ENCODE data around the gene DAB1.

Gene DAB1

GRCh38 chr1:57311006-57311405 is 112.9 kb downstream of the DAB1 start:
- H3K9me3 ChIP-seq (ENCODE audit: control insufficient read depth, insufficient read depth, low read length) = no peaks in the 10 kb centered on the region
- no peaks in the 10 kb centered on the region; the same call in 1 of the 2 replicates for H3K4me1 ChIP-seq (ENCODE audit: insufficient read depth, low read length)
- H3K36me3 ChIP-seq (ENCODE audit: insufficient read depth, low read length) = no peaks in the 10 kb centered on the region; the same call in 1 of the 2 replicates
- H3K9ac ChIP-seq (ENCODE audit: low read depth, low read length) = no peak overlapping the region

- Histone ChIP-seq H3K36me3 (ENCODE audit: insufficient read depth, low read length) (no peaks in the 10 kb centered on the region; the same call in 1 of the 2 replicates), H3K9ac (ENCODE audit: low read depth, low read length) (no peak overlapping the region), H3K9me3 (ENCODE audit: control insufficient read depth, insufficient read depth, low read length) (no peaks in the 10 kb centered on the region), H3K4me1 (ENCODE audit: insufficient read depth, low read length) (no peaks in the 10 kb centered on the region; the same call in none of the 2 replicates)
These were observed 114.2 kb downstream of the DAB1 start for GRCh38 chr1:57309630-57310029.

GRCh38 chr1:57307392-57308170 is 116.3 kb downstream of the DAB1 start:
- H3K36me3 ChIP-seq (ENCODE audit: insufficient read depth, low read length) = no peaks in the 10 kb centered on the region; the same call in 1 of the 2 replicates
- no peak overlapping the region for H3K9ac ChIP-seq (ENCODE audit: low read depth, low read length)
- H3K9me3 ChIP-seq (ENCODE audit: control insufficient read depth, insufficient read depth, low read length) = no peaks in the 10 kb centered on the region
- peaks cover 3% of the 10 kb centered on the region for H3K4me1 ChIP-seq (ENCODE audit: insufficient read depth, low read length)

GRCh38 chr1:57304591-57304990 is 119.3 kb downstream of the DAB1 start:
- no peak overlapping the region for H3K9ac ChIP-seq (ENCODE audit: low read depth, low read length)
- no peaks in the 10 kb centered on the region for H3K36me3 ChIP-seq (ENCODE audit: insufficient read depth, low read length)
- peaks cover 7% of the 10 kb centered on the region for H3K4me1 ChIP-seq (ENCODE audit: insufficient read depth, low read length)
- H3K9me3 ChIP-seq (ENCODE audit: control insufficient read depth, insufficient read depth, low read length) = no peaks in the 10 kb centered on the region

GRCh38 chr1:57302812-57303596 is 120.9 kb downstream of the DAB1 start:
- no peak overlapping the region for H3K9ac ChIP-seq (ENCODE audit: low read depth, low read length)
- no peaks in the 10 kb centered on the region for H3K9me3 ChIP-seq (ENCODE audit: control insufficient read depth, insufficient read depth, low read length)
- H3K4me1 ChIP-seq (ENCODE audit: insufficient read depth, low read length) = peaks cover 7% of the 10 kb centered on the region
- no peaks in the 10 kb centered on the region for H3K36me3 ChIP-seq (ENCODE audit: insufficient read depth, low read length)

- Histone ChIP-seq H3K4me1 (ENCODE audit: insufficient read depth, low read length) (peaks cover 7% of the 10 kb centered on the region; the same call in 1 of the 2 replicates), H3K9ac (ENCODE audit: low read depth, low read length) (no peak overlapping the region), H3K9me3 (ENCODE audit: control insufficient read depth, insufficient read depth, low read length) (no peaks in the 10 kb centered on the region), H3K36me3 (ENCODE audit: insufficient read depth, low read length) (no peaks in the 10 kb centered on the region)
These were observed 123.7 kb downstream of the DAB1 start for GRCh38 chr1:57300186-57300585.

- Histone ChIP-seq H3K4me1 (ENCODE audit: insufficient read depth, low read length) (0 out of 2 replicates have a peak, but pooled peaks cover 4% of the 10 kb centered on the region), H3K9me3 (ENCODE audit: control insufficient read depth, insufficient read depth, low read length) (no peaks in the 10 kb centered on the region), H3K9ac (ENCODE audit: low read depth, low read length) (no peak overlapping the region), H3K36me3 (ENCODE audit: insufficient read depth, low read length) (no peaks in the 10 kb centered on the region)
These were observed 127.1 kb downstream of the DAB1 start for GRCh38 chr1:57296726-57297250.

- no peaks in the 10 kb centered on the region for H3K36me3 ChIP-seq (ENCODE audit: insufficient read depth, low read length)
- 0 out of 2 replicates have a peak, but pooled peaks cover 3% of the 10 kb centered on the region for H3K4me1 ChIP-seq (ENCODE audit: insufficient read depth, low read length)
- H3K9me3 ChIP-seq (ENCODE audit: control insufficient read depth, insufficient read depth, low read length) = no peaks in the 10 kb centered on the region
- no peak overlapping the region for H3K9ac ChIP-seq (ENCODE audit: low read depth, low read length)
These were observed 128.5 kb downstream of the DAB1 start for GRCh38 chr1:57295326-57295725.

- H3K4me1 ChIP-seq (ENCODE audit: insufficient read depth, low read length) = no peaks in the 10 kb centered on the region
These were observed 129.7 kb downstream of the DAB1 start for GRCh38 chr1:57294177-57294576.

GRCh38 chr1:57293214-57293613 is 130.6 kb downstream of the DAB1 start:
- H3K9me3 ChIP-seq (ENCODE audit: control insufficient read depth, insufficient read depth, low read length) = no peaks in the 10 kb centered on the region
- no peaks in the 10 kb centered on the region; the same call in 1 of the 2 replicates for H3K36me3 ChIP-seq (ENCODE audit: insufficient read depth, low read length)
- no peaks in the 10 kb centered on the region for H3K4me1 ChIP-seq (ENCODE audit: insufficient read depth, low read length)
- H3K9ac ChIP-seq (ENCODE audit: low read depth, low read length) = no peak overlapping the region

More at GRCh38 chr1:57294177-57294576, 129.7 kb downstream of the DAB1 start:
- no peaks in the 10 kb centered on the region for H3K9me3 ChIP-seq (ENCODE audit: control insufficient read depth, insufficient read depth, low read length)
- H3K36me3 ChIP-seq (ENCODE audit: insufficient read depth, low read length) = no peaks in the 10 kb centered on the region; the same call in 1 of the 2 replicates
- H3K9ac ChIP-seq (ENCODE audit: low read depth, low read length) = no peak overlapping the region

- Histone ChIP-seq H3K9ac (ENCODE audit: low read depth, low read length) (no peak overlapping the region), H3K36me3 (ENCODE audit: insufficient read depth, low read length) (no peaks in the 10 kb centered on the region; the same call in 1 of the 2 replicates)
These were observed 134.1 kb downstream of the DAB1 start for GRCh38 chr1:57289781-57290180.

GRCh38 chr1:57285992-57286391 is 137.9 kb downstream of the DAB1 start:
- no peak overlapping the region for H3K9ac ChIP-seq (ENCODE audit: low read depth, low read length)
- no peaks in the 10 kb centered on the region for H3K4me1 ChIP-seq (ENCODE audit: insufficient read depth, low read length)
- H3K36me3 ChIP-seq (ENCODE audit: insufficient read depth, low read length) = no peaks in the 10 kb centered on the region; the same call in 1 of the 2 replicates
- no peaks in the 10 kb centered on the region for H3K9me3 ChIP-seq (ENCODE audit: control insufficient read depth, insufficient read depth, low read length)

More at GRCh38 chr1:57289781-57290180, 134.1 kb downstream of the DAB1 start:
- Histone ChIP-seq H3K9me3 (ENCODE audit: control insufficient read depth, insufficient read depth, low read length) (no peaks in the 10 kb centered on the region), H3K4me1 (ENCODE audit: insufficient read depth, low read length) (no peaks in the 10 kb centered on the region)

GRCh38 chr1:57282411-57282810 is 141.4 kb downstream of the DAB1 start:
- Histone ChIP-seq H3K4me1 (ENCODE audit: insufficient read depth, low read length) (peaks cover 12% of the 10 kb centered on the region; the same call in 1 of the 2 replicates), H3K36me3 (ENCODE audit: insufficient read depth, low read length) (no peaks in the 10 kb centered on the region), H3K9me3 (ENCODE audit: control insufficient read depth, insufficient read depth, low read length) (no peaks in the 10 kb centered on the region), H3K9ac (ENCODE audit: low read depth, low read length) (no peak overlapping the region)

- no peaks in the 10 kb centered on the region for H3K36me3 ChIP-seq (ENCODE audit: insufficient read depth, low read length)
- peaks cover 12% of the 10 kb centered on the region; the same call in 1 of the 2 replicates for H3K4me1 ChIP-seq (ENCODE audit: insufficient read depth, low read length)
- no peaks in the 10 kb centered on the region for H3K9me3 ChIP-seq (ENCODE audit: control insufficient read depth, insufficient read depth, low read length)
- H3K9ac ChIP-seq (ENCODE audit: low read depth, low read length) = no peak overlapping the region
These were observed 142.5 kb downstream of the DAB1 start for GRCh38 chr1:57281324-57281723.
